Measurements from ENCODE around the gene SLC35F1.

GRCh38 chr6:117986396-117986795 is 79.3 kb downstream of the SLC35F1 start:
- TF ChIP-seq CTCF (IDR thresholded peaks at IDR 0.05) (no peak), POLR2A (IDR thresholded peaks at IDR 0.05) (no peak)
